Astrocyte (in vitro differentiated cells and primary cell): ENCODE measurements around the gene ST14.

Experiments used
- EZH2 ChIP-seq: IDR thresholded peaks from 2 replicates; pipeline ENCODE4 v1.6.1; 2012; ENCODE audit warnings: mild to moderate bottlenecking, low read length, inconsistent platforms; ENCODE audit not compliant: insufficient read depth
- TF ChIP-seq, protein P1 (sequence below): IDR thresholded peaks from 2 replicates; pipeline ENCODE4 v1.5.1; 2011; ENCODE audit warnings: low read depth, mild to moderate bottlenecking, inconsistent platforms, low read length, moderate library complexity; ENCODE audit not compliant: insufficient read depth

DNA sequence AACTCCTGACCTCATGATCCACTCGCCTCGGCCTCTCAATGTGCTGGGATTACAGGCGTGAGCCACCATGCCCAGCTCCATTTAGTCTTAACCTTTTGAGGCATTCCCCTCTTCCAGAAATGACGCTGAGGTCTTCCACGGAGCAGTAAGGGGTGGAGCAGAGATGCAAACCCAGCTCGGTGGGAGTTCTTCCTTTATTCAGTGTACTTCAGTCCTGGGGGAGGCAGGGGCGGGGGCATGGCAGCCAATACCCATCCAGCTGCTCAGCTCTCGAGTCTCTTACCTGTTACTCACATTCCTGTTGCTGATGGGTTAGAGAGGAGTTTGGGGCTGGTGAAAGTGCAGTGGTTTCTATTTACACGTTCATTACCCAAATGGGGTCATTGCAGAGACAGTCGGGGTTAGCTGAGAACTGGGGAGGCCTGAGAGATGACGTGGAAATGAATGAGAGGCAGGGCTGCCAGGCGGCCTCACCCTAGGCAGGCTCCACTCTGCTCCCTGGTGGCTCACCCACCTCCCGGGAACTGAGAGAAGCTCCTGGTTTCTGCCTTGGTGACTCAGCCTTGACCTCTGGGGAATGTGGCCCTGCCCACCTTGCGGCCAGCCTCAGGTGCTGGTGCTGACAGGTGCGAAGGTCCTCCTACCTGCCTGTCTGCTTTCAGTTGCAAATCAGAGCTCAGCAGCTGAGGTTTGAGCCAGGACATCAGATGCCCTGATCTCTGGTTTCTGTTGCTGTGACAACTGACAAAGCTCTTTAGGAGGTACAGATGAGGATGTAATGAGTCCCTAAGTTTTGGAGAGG lies 13.4 kb upstream of the ST14 start:
- TF ChIP-seq, protein P1, sequence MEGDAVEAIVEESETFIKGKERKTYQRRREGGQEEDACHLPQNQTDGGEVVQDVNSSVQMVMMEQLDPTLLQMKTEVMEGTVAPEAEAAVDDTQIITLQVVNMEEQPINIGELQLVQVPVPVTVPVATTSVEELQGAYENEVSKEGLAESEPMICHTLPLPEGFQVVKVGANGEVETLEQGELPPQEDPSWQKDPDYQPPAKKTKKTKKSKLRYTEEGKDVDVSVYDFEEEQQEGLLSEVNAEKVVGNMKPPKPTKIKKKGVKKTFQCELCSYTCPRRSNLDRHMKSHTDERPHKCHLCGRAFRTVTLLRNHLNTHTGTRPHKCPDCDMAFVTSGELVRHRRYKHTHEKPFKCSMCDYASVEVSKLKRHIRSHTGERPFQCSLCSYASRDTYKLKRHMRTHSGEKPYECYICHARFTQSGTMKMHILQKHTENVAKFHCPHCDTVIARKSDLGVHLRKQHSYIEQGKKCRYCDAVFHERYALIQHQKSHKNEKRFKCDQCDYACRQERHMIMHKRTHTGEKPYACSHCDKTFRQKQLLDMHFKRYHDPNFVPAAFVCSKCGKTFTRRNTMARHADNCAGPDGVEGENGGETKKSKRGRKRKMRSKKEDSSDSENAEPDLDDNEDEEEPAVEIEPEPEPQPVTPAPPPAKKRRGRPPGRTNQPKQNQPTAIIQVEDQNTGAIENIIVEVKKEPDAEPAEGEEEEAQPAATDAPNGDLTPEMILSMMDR, result no peak
- no peak for TF ChIP-seq EZH2
